IMR-90 (cell line): ENCODE measurements around the gene BATF. TPM values are rescaled to one million over a fixed set of nuclear protein-coding genes. Genes with fewer than 3 reads are reported as not detected.

Experiments used
- ATAC-seq: fragments of 200-7000 bp; cut with Tn5 transposase; 2 replicates; pipeline ENCODE4 v1.9.1; 2020; ENCODE audit warnings: low read depth, mild to moderate bottlenecking, moderate library complexity
- BruUV-seq: library from RNA; stranded (reverse); fragments of 400-500 nt; replicated peaks from 2 replicates; lab custom pipeline; 2021; lab: Mats Ljungman, UMichigan
- CTCF ChIA-PET: fragments of 300-600 bp; formaldehyde crosslinking; extraction: SDS; loops from one replicate; lab custom pipeline; 2021; ENCODE audit warnings: antibody characterized with exemption; lab: Yijun Ruan, JAX
- POLR2A ChIA-PET: fragments of 300-600 bp; sonication (Branson Sonifier 250); formaldehyde crosslinking; loops from one replicate; lab custom pipeline; 2022; ENCODE audit warnings: antibody characterized with exemption; ENCODE audit not compliant: unreplicated experiment; lab: Charles Lee
- DNase-seq: peaks from one replicate; pipeline ENCODE4 v3.0.0; 2013
- H2AFZ ChIP-seq: replicated peaks from 2 replicates; pipeline ENCODE3; 2013; ENCODE audit warnings: low read length, mild to moderate bottlenecking; ENCODE audit not compliant: poor library complexity
- H2AK5ac ChIP-seq: 2 replicates; pipeline ENCODE4 v1.6.1; 2013; ENCODE audit warnings: low read depth, low read length, inconsistent platforms
- H2AK9ac ChIP-seq: replicated peaks from 2 replicates; pipeline ENCODE3; 2013; ENCODE audit warnings: mild to moderate bottlenecking, low read depth, low read length, moderate library complexity; ENCODE audit not compliant: poor library complexity
- H2BK120ac ChIP-seq: 2 replicates; pipeline ENCODE4 v1.6.1; 2013; ENCODE audit warnings: low read depth, low read length, inconsistent platforms
- H2BK15ac ChIP-seq: 3 replicates; pipeline ENCODE4 v1.6.1; 2013; ENCODE audit warnings: low read depth, low read length, inconsistent platforms
- H2BK20ac ChIP-seq: 2 replicates; pipeline ENCODE4 v1.6.1; 2013; ENCODE audit warnings: low read depth, mild to moderate bottlenecking, inconsistent platforms, low read length, moderate library complexity
- H2BK5ac ChIP-seq: 2 replicates; pipeline ENCODE4 v1.6.1; 2013; ENCODE audit warnings: mild to moderate bottlenecking, low read depth, low read length, inconsistent platforms; ENCODE audit not compliant: poor library complexity, severe bottlenecking
- H3K14ac ChIP-seq: replicated peaks from 2 replicates; pipeline ENCODE4 v1.6.1; 2013; ENCODE audit warnings: low read depth, low read length, inconsistent platforms
- H3K18ac ChIP-seq: 2 replicates; pipeline ENCODE4 v1.6.1; 2013; ENCODE audit warnings: low read depth, low read length, control low read depth
- H3K23ac ChIP-seq: 2 replicates; pipeline ENCODE4 v1.6.1; 2013; ENCODE audit warnings: low read depth, low read length, inconsistent platforms
- H3K27ac ChIP-seq: 2 replicates; pipeline ENCODE4 v1.5.1; 2013; ENCODE audit warnings: mild to moderate bottlenecking, control low read depth, low read length; ENCODE audit not compliant: insufficient read depth
- H3K27me3 ChIP-seq: 2 replicates; pipeline ENCODE4 v1.6.1; 2013; ENCODE audit warnings: low read length; ENCODE audit not compliant: control insufficient read depth, insufficient read depth
- H3K36me3 ChIP-seq: 2 replicates; pipeline ENCODE4 v1.6.1; 2013; ENCODE audit warnings: low read length, mixed read lengths; ENCODE audit not compliant: control insufficient read depth, insufficient read depth
- H3K4ac ChIP-seq: 2 replicates; pipeline ENCODE4 v1.6.1; 2013; ENCODE audit warnings: low read depth, low read length, inconsistent platforms
- H3K4me1 ChIP-seq: 2 replicates; pipeline ENCODE4 v1.6.1; 2013; ENCODE audit warnings: low read length, mixed read lengths; ENCODE audit not compliant: control insufficient read depth, insufficient read depth
- H3K4me2 ChIP-seq: 2 replicates; pipeline ENCODE4 v1.6.1; 2013; ENCODE audit warnings: low read depth, mild to moderate bottlenecking, control low read depth, low read length, moderate library complexity
- H3K4me3 ChIP-seq: 2 replicates; pipeline ENCODE4 v1.5.1; 2013; ENCODE audit warnings: low read depth, mild to moderate bottlenecking, control low read depth, low read length, moderate library complexity; ENCODE audit not compliant: insufficient read depth
- H3K56ac ChIP-seq: 2 replicates; pipeline ENCODE4 v1.6.1; 2013; ENCODE audit warnings: low read length, inconsistent platforms; ENCODE audit not compliant: insufficient read depth; ENCODE audit errors: extremely low read depth
- H3K79me1 ChIP-seq, 2 experiments: 2 replicates each; pipeline ENCODE4 v1.6.1; 2013; ENCODE audit warnings: low read length in 2 of 2, inconsistent platforms in 1 of 2, low read depth in 1 of 2
- H3K9ac ChIP-seq: 2 replicates; pipeline ENCODE4 v1.6.1; 2013; ENCODE audit warnings: low read depth, low read length, control low read depth
- H3K9me1 ChIP-seq: 2 replicates; pipeline ENCODE4 v1.6.1; 2013; ENCODE audit warnings: low read length, inconsistent platforms; ENCODE audit not compliant: insufficient read depth
- H3K9me3 ChIP-seq: 2 replicates; pipeline ENCODE4 v1.6.1; 2013; ENCODE audit warnings: low read length; ENCODE audit not compliant: control insufficient read depth, insufficient read depth
- H4K20me1 ChIP-seq: 2 replicates; pipeline ENCODE4 v1.6.1; 2013; ENCODE audit warnings: low read length, inconsistent platforms; ENCODE audit not compliant: insufficient read depth
- H4K5ac ChIP-seq: 2 replicates; pipeline ENCODE4 v1.6.1; 2013; ENCODE audit warnings: mild to moderate bottlenecking, low read depth, low read length, control low read depth
- H4K8ac ChIP-seq, 2 experiments: 2 replicates each; pipeline ENCODE4 v1.6.1; 2013; ENCODE audit warnings: low read depth in 2 of 2, low read length in 2 of 2, control low read depth in 1 of 2, inconsistent platforms in 1 of 2
- H4K91ac ChIP-seq: 2 replicates; pipeline ENCODE4 v1.6.1; 2013; ENCODE audit warnings: low read depth, low read length, inconsistent platforms; ENCODE audit not compliant: insufficient read depth
- CEBPB ChIP-seq: IDR thresholded peaks from 2 replicates; pipeline ENCODE4 v1.6.1; 2012; ENCODE audit warnings: low read depth, low read length, improper control_type of control experiment
- FOS ChIP-seq: fragments of 150-350 bp; IDR thresholded peaks from 2 replicates; pipeline ENCODE4 v1.6.1; 2016; ENCODE audit warnings: low read depth, low read length
- MXI1 ChIP-seq: IDR thresholded peaks from 2 replicates; pipeline ENCODE4 v1.6.1; 2012; ENCODE audit warnings: low read depth, mild to moderate bottlenecking, low read length, moderate library complexity, borderline replicate concordance
- RAD21 ChIP-seq: IDR thresholded peaks from 2 replicates; pipeline ENCODE4 v1.6.1; 2012; ENCODE audit warnings: low read length, improper control_type of control experiment
- WGBS, 2 experiments: methylation state at CpG; one replicate each; pipeline versions ENCODE4 v1.1.5 to v1.1.7; 2013; ENCODE audit warnings: missing lambda C conversion rate in 2 of 2; ENCODE audit not compliant: insufficient read length in 1 of 2; ENCODE audit errors: extremely low coverage in 2 of 2; 5-methylcytosine and 5-hydroxymethylcytosine counted together
- dilution Hi-C: fragments of 300-500 bp; cut with HindIII; formaldehyde crosslinking; loops from one replicate; pipeline ENCODE4 v1.14.3; 2018; ENCODE audit warnings: low sequenced_read_pairs; ENCODE audit not compliant: unreplicated experiment
- in situ Hi-C: fragments of 300-500 bp; cut with MboI; formaldehyde crosslinking; loops from 3 replicates; pipeline ENCODE4 v1.14.3; 2019; ENCODE audit warnings: low sequenced_read_pairs, inconsistent platforms, mixed read lengths
- intact Hi-C: fragments of 100-400 bp; cut with micrococcal nuclease; formaldehyde crosslinking; loops from 2 replicates; pipeline ENCODE4 v1.10.0; 2022
- polyA plus RNA-seq, 3 experiments: library from polyadenylated mRNA; depleted of rRNA; stranded (reverse); fragments of >200 nt; gene quantifications; 2 replicates each; pipeline ENCODE4 v1.2.3, GENCODE V29; 2012; ENCODE audit warnings: low replicate concordance in 1 of 3
- total RNA-seq: library from RNA; depleted of rRNA; stranded (reverse); fragments of >200 nt; gene quantifications from 2 replicates; pipeline ENCODE4 v1.2.3, GENCODE V29; 2012

The BATF gene
- total and polyA plus RNA-seq, 2 of the 4 experiments (the other 2 are of a cell fraction): not detected

- ChIA-PET CTCF (interaction anchor here (0.6 kb wide), 1 partner anchor 146 kb away, joined by 3 read pairs; no protein-coding TSS in a partner anchor), POLR2A (no interaction called here)
- WGBS, 2 experiments: 100% methylated on average over 1 of the region's 8 CpGs; no CpG with 5 or more reads in 1 of the 2 experiments
- no peaks in the 10 kb centered on the region for H3K4me1 ChIP-seq
- H3K27me3 ChIP-seq: peaks cover 21% of the 10 kb centered on the region
- H2BK15ac ChIP-seq: no peak overlapping the region
- no peak overlapping the region for H3K23ac ChIP-seq
- no peak overlapping the region for H3K9ac ChIP-seq
- H3K4me3 ChIP-seq: no peak overlapping the region
- no peak for ATAC-seq
- no peak overlapping the region for H2BK120ac ChIP-seq
- no peaks in the 10 kb centered on the region for H4K20me1 ChIP-seq
- H3K56ac ChIP-seq: no peak overlapping the region
- dilution Hi-C loops (no loop called here), in situ Hi-C loops (no loop called here), intact Hi-C loops (no loop called here)
- no peak overlapping the region for H4K8ac ChIP-seq
- no peak overlapping the region for H4K5ac ChIP-seq
- H3K9me3 ChIP-seq: peaks cover 3% of the 10 kb centered on the region; the same call in 1 of the 2 replicates
- no peaks in the 10 kb centered on the region for H3K9me1 ChIP-seq
- H2BK20ac ChIP-seq: no peak overlapping the region
- no peaks in the 10 kb centered on the region for H3K79me1 ChIP-seq
- no peak overlapping the region for H3K4me2 ChIP-seq
- H2AFZ ChIP-seq: no peak overlapping the region
- no TSS peak for BruUV-seq
- no peak overlapping the region for H3K4ac ChIP-seq
- H3K27ac ChIP-seq: no peak overlapping the region
- no peak overlapping the region for H3K14ac ChIP-seq
- no peak overlapping the region for H4K91ac ChIP-seq
- H3K36me3 ChIP-seq: no peaks in the 10 kb centered on the region
- no peak for TF ChIP-seq MXI1
- no peak for TF ChIP-seq RAD21
- no peak for TF ChIP-seq CEBPB
- TF ChIP-seq FOS: no peak
- H2BK5ac ChIP-seq: no peak overlapping the region
- H2AK5ac ChIP-seq: no peak overlapping the region
- DNase-seq: no peak
- no peak overlapping the region for H3K18ac ChIP-seq
- no peak overlapping the region for H2AK9ac ChIP-seq
Observed at GRCh38 chr14:75493592-75494087, 28.6 kb upstream of the BATF start.
